ENCODE data around the gene FXYD6.

FXYD6 gene

GRCh38 chr11:117828611-117829368, 47.7 kb downstream of the FXYD6 start:
- peak; percentile 82 for DNase-seq (ENCODE audit: low read depth)

GRCh38 chr11:117827521-117828511, 48.6 kb downstream of the FXYD6 start:
- no peak for DNase-seq (ENCODE audit: low read depth)

- no peak for DNase-seq (ENCODE audit: low read depth)
Measured at GRCh38 chr11:117826832-117827231, 49.6 kb downstream of the FXYD6 start.

- DNase-seq (ENCODE audit: low read depth): no peak
Measured at GRCh38 chr11:117826190-117826570, 50.3 kb downstream of the FXYD6 start.

GRCh38 chr11:117825538-117826189, 50.8 kb downstream of the FXYD6 start:
- DNase-seq (ENCODE audit: low read depth): no peak

- no peak for DNase-seq (ENCODE audit: low read depth)
Measured at GRCh38 chr11:117824571-117825537, 51.6 kb downstream of the FXYD6 start, which contains the start of gene FXYD2. FXYD2 (minus strand) TSS chr11:117824744; CDS start chr11:117824678, 66 bp downstream.

GRCh38 chr11:117823946-117824420, 52.5 kb downstream of the FXYD6 start:
- no peak for DNase-seq (ENCODE audit: low read depth)

- DNase-seq (ENCODE audit: low read depth): no peak
Measured at GRCh38 chr11:117823294-117823945, 53.0 kb downstream of the FXYD6 start.

- peak; percentile 30 for DNase-seq (ENCODE audit: low read depth)
Measured at GRCh38 chr11:117822074-117823033, 54.1 kb downstream of the FXYD6 start.

GRCh38 chr11:117821431-117821830, 55.0 kb downstream of the FXYD6 start:
- DNase-seq (ENCODE audit: low read depth): no peak

- no peak for DNase-seq (ENCODE audit: low read depth)
Measured at GRCh38 chr11:117820516-117820915, 55.9 kb downstream of the FXYD6 start.

- DNase-seq (ENCODE audit: low read depth): no peak
Measured at GRCh38 chr11:117820071-117820470, 56.4 kb downstream of the FXYD6 start.

GRCh38 chr11:117819096-117820040, 57.1 kb downstream of the FXYD6 start:
- no peak for DNase-seq (ENCODE audit: low read depth)

- DNase-seq (ENCODE audit: low read depth): no peak
Measured at GRCh38 chr11:117818041-117818873, 58.2 kb downstream of the FXYD6 start.

- DNase-seq (ENCODE audit: low read depth): peak; percentile 83
Measured at GRCh38 chr11:117817368-117818040, 59.0 kb downstream of the FXYD6 start.

GRCh38 chr11:117816846-117817367, 59.6 kb downstream of the FXYD6 start:
- DNase-seq (ENCODE audit: low read depth): no peak

Data from stimulated activated CD8-positive, alpha-beta memory T cell treated with anti-CD3 and anti-CD28 coated beads, Interleukin-15, amount 100 ng/mL, for 1 hour (primary cell).